ENCODE measurements around the gene SFTPB.
"Not testable (repeated sequence)": the region's sequence is repeated elsewhere in the genome, so short reads cannot be mapped to it uniquely, and the experiment has no call there.

DNA sequence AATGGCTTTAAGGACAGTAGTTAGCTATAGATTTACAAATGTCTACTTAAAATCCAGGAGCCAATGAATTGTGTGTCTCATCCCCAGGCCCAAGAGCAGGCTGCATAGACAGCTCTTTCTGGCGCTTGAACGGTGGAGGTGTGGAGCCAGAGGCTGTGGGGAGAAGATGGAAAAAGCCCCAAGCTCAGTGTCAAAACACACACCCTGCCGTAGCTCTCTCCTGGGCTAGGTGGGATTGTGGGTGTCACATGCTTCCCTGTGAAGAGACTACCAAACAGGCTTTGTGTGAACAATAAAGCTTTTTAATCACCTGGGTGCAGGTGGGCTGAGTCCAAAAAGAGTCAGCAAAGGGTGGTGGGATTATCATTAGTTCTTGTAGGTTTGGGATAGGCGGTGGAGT is 10.6 kb downstream of the SFTPB start:
- not testable (repeated sequence) for TF ChIP-seq CTCF (IDR thresholded peaks at IDR 0.05 in 4 of 5, conservative IDR thresholded peaks at IDR 0.05 in 1 of 5); POLR2A (IDR thresholded peaks at IDR 0.05)
